Caco-2 (cell line): ENCODE data around the gene CMKLR1. TPM values are rescaled to one million over a fixed set of nuclear protein-coding genes. Genes with fewer than 3 reads are reported as not detected.

Source experiments
- BruUV-seq: library from RNA; stranded (reverse); fragments of 400-500 nt; replicated peaks from 2 replicates; lab custom pipeline; 2021; lab: Mats Ljungman, UMichigan
- CTCF ChIA-PET: fragments of 300-600 bp; sonication (Branson Sonifier 250); formaldehyde crosslinking; loops from one replicate; lab custom pipeline; 2022; ENCODE audit warnings: antibody characterized with exemption; lab: Charles Lee
- POLR2A ChIA-PET: fragments of 300-600 bp; sonication (Branson Sonifier 250); formaldehyde crosslinking; loops from one replicate; lab custom pipeline; 2022; ENCODE audit warnings: antibody characterized with exemption; lab: Charles Lee
- DNase-seq, 2 experiments: peaks; one replicate each; pipeline versions ENCODE4 v3.0.0 to v3.0.0-alpha.2; 2020 to 2022
- H3K27me3 ChIP-seq: replicated peaks from 2 replicates; pipeline ENCODE4 v1.6.0; 2011; ENCODE audit warnings: low read length; ENCODE audit not compliant: control insufficient read depth, insufficient read depth
- H3K36me3 ChIP-seq: 2 replicates; pipeline ENCODE4 v1.5.1; 2011; ENCODE audit warnings: low read length; ENCODE audit not compliant: control insufficient read depth, insufficient read depth
- H3K4me1 ChIP-seq: fragments of 250-450 bp; sonication (Bioruptor Pico); 2 replicates; pipeline ENCODE4 v1.5.1; 2020; ENCODE audit warnings: mild to moderate bottlenecking
- H3K4me3 ChIP-seq: 2 replicates; pipeline ENCODE4 v1.5.1; 2011; ENCODE audit warnings: low read depth, mild to moderate bottlenecking, control low read depth, low read length
- H3K9me3 ChIP-seq: fragments of 250-450 bp; sonication (Bioruptor Pico); 2 replicates; pipeline ENCODE4 v1.5.1; 2020; ENCODE audit warnings: mild to moderate bottlenecking, moderate library complexity
- H3K27ac Mint-ChIP-seq: one replicate; pipeline ENCODE4 v1.8.0; 2022; ENCODE audit warnings: mixed read lengths; ENCODE audit not compliant: unreplicated experiment
- H3K27me3 Mint-ChIP-seq: one replicate; pipeline ENCODE4 v1.8.0; 2022; ENCODE audit warnings: mixed read lengths; ENCODE audit not compliant: insufficient read depth, unreplicated experiment
- H3K36me3 Mint-ChIP-seq: one replicate; pipeline ENCODE4 v1.8.0; 2022; ENCODE audit warnings: mild to moderate bottlenecking, mixed read lengths; ENCODE audit not compliant: insufficient read depth, unreplicated experiment
- H3K4me1 Mint-ChIP-seq: one replicate; pipeline ENCODE4 v1.8.0; 2022; ENCODE audit warnings: low read depth, mixed read lengths; ENCODE audit not compliant: unreplicated experiment
- H3K4me3 Mint-ChIP-seq: one replicate; pipeline ENCODE4 v1.8.0; 2022; ENCODE audit warnings: mild to moderate bottlenecking, moderate library complexity, mixed read lengths; ENCODE audit not compliant: unreplicated experiment
- H3K9me3 Mint-ChIP-seq: one replicate; pipeline ENCODE4 v1.8.0; 2022; ENCODE audit warnings: mixed read lengths; ENCODE audit not compliant: unreplicated experiment
- CTCF ChIP-seq, 2 experiments: fragments of 200-600 bp in 1 of 2; IDR thresholded peaks; 1 replicate in 1 of 2; 2 replicates in 1 of 2; pipeline versions ENCODE4 v1.5.1 to v1.8.0; 2011 to 2022; ENCODE audit warnings: antibody characterized with exemption in 1 of 2, control low read depth in 1 of 2, inconsistent platforms in 1 of 2, low read depth in 1 of 2, low read length in 1 of 2, mild to moderate bottlenecking in 1 of 2, moderate library complexity in 1 of 2; ENCODE audit not compliant: insufficient read depth in 1 of 2, severe bottlenecking in 1 of 2, unreplicated experiment in 1 of 2
- intact Hi-C: fragments of 100-400 bp; cut with micrococcal nuclease; formaldehyde crosslinking; loops from one replicate; pipeline ENCODE4 v1.10.0; 2022; ENCODE audit not compliant: unreplicated experiment
- total RNA-seq: library from RNA; stranded (reverse); gene quantifications from 2 replicates; pipeline ENCODE4 v1.2.3, GENCODE V29; 2022

CMKLR1 gene
- total RNA-seq, 1 experiment from 2014 or later: not detected

- ChIA-PET POLR2A (no interaction called here), CTCF (no interaction called here)
- intact Hi-C loops: no loop called here
- Mint-ChIP-seq H3K27ac (no peak overlapping the region), H3K36me3 (no peaks in the 10 kb centered on the region), H3K27me3 (peaks cover 20% of the 10 kb centered on the region), H3K4me1 (peaks cover 10% of the 10 kb centered on the region), H3K4me3 (no peak overlapping the region), H3K9me3 (peaks cover 16% of the 10 kb centered on the region)
- BruUV-seq: no TSS peak
- DNase-seq: no peak
- Histone ChIP-seq H3K36me3 (no peaks in the 10 kb centered on the region), H3K27me3 (no peaks in the 10 kb centered on the region; the same call in 1 of the 2 replicates), H3K9me3 (peaks cover 11% of the 10 kb centered on the region; the same call in 1 of the 2 replicates), H3K4me3 (no peak overlapping the region), H3K4me1 (no peaks in the 10 kb centered on the region)
- TF ChIP-seq CTCF (IDR thresholded peaks at IDR 0.05; ENCODE audit: insufficient read depth in 1 of 2, low read depth in 1 of 2, low read length in 1 of 2, severe bottlenecking in 1 of 2, unreplicated experiment in 1 of 2): no peak
Measured at GRCh38 chr12:108257610-108258106, 81.5 kb downstream of the CMKLR1 start.

GRCh38 chr12:108257004-108257403 is 82.1 kb downstream of the CMKLR1 start:
- Mint-ChIP-seq H3K4me1 (peaks cover 10% of the 10 kb centered on the region), H3K9me3 (peaks cover 16% of the 10 kb centered on the region), H3K36me3 (no peaks in the 10 kb centered on the region), H3K4me3 (no peak overlapping the region), H3K27me3 (peaks cover 20% of the 10 kb centered on the region), H3K27ac (no peak overlapping the region)
- POLR2A ChIA-PET: no interaction called here
- intact Hi-C loops: no loop called here
- Histone ChIP-seq H3K4me1 (no peaks in the 10 kb centered on the region), H3K36me3 (no peaks in the 10 kb centered on the region), H3K27me3 (no peaks in the 10 kb centered on the region; the same call in 1 of the 2 replicates), H3K9me3 (peaks cover 11% of the 10 kb centered on the region; the same call in 1 of the 2 replicates), H3K4me3 (no peak overlapping the region)
- DNase-seq: no peak
- CTCF ChIA-PET: no interaction called here
- no TSS peak for BruUV-seq
- TF ChIP-seq CTCF (IDR thresholded peaks at IDR 0.05; ENCODE audit: insufficient read depth in 1 of 2, low read depth in 1 of 2, low read length in 1 of 2, severe bottlenecking in 1 of 2, unreplicated experiment in 1 of 2): no peak

- DNase-seq: no peak
- TF ChIP-seq CTCF (IDR thresholded peaks at IDR 0.05; ENCODE audit: insufficient read depth in 1 of 2, low read depth in 1 of 2, low read length in 1 of 2, severe bottlenecking in 1 of 2, unreplicated experiment in 1 of 2): no peak
- H3K9me3 Mint-ChIP-seq: peaks cover 2% of the 10 kb centered on the region
Measured at GRCh38 chr12:108255252-108255602, 83.9 kb downstream of the CMKLR1 start.

More at GRCh38 chr12:108255252-108255602, 83.9 kb downstream of the CMKLR1 start:
- Mint-ChIP-seq H3K4me3 (no peak overlapping the region), H3K4me1 (peaks cover 10% of the 10 kb centered on the region), H3K27me3 (peaks cover 27% of the 10 kb centered on the region), H3K27ac (no peak overlapping the region), H3K36me3 (no peaks in the 10 kb centered on the region)
- Histone ChIP-seq H3K4me3 (no peak overlapping the region), H3K36me3 (no peaks in the 10 kb centered on the region), H3K27me3 (no peaks in the 10 kb centered on the region; the same call in 1 of the 2 replicates), H3K9me3 (peaks cover 4% of the 10 kb centered on the region; the same call in 1 of the 2 replicates), H3K4me1 (no peaks in the 10 kb centered on the region)
- intact Hi-C loops: no loop called here
- BruUV-seq: no TSS peak
- ChIA-PET POLR2A (no interaction called here), CTCF (no interaction called here)
